Stimulated activated CD4-positive, alpha-beta T cell treated with anti-CD3 and anti-CD28 coated beads, Interleukin-15, amount 100 ng/mL, for 24 hours (primary cell): ENCODE data around the gene MARK3.

Experiments used
- DNase-seq: peaks from one replicate; pipeline ENCODE4 v3.0.0-alpha.2; 2020

Gene MARK3

DNA sequence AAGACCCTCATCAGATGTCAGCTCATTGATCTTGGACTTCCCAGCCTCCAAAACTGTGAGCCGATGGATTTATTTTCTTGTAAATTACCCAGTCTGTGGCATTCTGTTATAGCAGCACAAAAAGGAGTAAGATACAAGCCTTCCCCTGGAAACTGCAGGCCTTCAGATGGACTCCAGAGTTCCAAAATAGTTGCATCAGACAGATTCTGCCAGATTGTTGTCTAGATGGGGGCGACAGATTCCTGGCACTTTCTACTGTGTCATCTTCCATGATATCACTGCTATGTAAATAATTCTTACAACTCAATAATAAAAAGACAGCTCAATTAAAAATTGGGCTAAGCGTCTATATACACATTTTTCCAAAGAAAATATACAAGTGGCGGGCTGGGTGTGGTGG, 17.2 kb upstream of the MARK3 start:
- no peak for DNase-seq

DNA sequence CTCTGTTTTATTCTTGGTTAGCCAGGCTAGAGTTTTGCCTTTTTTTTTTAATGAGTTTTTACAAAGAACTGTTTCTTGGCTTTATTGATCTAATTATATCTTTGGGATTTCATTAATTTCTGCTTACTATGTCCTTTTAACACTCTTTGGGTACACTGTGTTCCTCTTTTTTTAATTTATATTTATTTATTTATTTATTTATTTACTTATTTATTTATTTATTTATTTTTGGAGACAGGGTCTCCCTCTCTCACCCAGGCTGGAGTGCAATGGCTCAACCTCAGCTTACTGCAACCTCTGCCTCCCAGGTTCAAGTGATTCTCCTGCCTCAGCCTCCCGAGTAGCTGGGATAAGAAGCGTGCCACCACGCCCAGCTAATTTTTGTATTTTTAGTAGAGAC, 15.1 kb upstream of the MARK3 start:
- DNase-seq, result no peak

DNA sequence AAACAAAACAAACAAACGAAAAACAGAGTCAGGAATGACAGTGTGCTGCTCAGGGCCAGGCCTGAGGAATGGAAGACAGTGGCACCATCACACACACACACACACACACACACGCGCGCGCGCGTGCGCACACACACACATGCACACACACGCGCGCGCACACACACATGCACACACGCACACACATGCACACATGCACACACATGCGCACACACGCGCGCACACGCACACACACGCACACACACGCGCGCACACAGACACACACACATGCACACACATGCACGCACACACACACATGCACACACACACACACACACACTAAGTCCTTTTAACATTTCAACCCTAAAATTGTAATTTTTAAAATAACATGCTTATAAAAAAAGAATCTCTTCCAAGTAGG, 13.2 kb upstream of the MARK3 start:
- no peak for DNase-seq

DNA sequence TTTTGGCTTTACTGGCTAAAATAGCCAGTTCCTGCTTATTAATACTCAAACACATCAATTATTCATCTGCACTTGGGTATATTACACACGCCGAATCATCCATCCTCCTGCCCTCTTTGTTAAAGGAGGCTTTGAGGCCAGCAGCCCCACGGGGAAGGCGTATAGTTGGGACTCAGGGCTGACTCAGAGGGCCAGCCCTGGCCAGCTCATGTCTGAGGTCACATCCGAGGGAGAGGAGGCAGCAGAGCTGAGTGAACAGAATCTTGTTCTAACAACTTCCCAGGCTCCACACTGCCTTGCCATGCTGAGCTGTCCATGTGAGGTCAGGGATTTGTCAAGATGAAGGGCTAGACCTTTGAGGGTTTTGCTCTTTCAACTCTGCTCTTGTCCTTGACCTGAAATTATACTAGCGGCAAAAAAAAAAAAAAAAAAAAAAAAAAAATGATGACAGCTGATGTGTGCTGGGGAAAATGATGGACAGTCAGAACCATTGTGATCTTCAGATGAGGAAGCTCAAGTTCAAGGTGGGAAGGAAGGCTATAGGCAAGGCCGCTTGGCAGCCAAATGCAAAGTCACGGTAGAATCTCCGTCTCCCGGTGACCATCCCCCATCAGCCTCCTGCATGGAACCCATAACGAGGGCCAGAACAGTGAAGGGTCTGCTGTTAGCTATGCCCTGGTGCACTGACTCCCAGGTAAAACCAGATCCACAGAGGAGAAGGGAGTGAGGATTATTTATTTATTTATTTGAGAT, 12.5 kb upstream of the MARK3 start:
- DNase-seq, result peak; percentile 34

DNA sequence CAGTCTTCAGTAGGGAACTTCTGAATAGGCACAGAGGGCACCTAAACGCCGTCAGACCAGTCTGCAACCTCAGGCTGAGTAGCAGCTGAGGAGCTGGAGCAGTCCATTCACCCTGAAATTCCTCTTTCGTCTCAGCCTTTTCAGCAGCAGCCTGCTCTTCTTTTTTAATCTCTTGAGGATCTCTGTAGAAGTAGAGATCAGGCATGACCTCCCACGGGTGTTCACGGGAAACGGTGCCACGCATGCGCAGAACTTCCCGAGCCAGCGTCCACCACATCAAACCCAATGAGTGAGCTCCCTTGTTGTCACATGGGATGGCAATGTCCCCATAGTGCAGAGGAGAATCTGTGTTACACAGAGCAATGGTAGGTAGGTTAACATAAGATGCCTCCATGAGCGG, 11.1 kb upstream of the MARK3 start:
- no peak for DNase-seq

DNA sequence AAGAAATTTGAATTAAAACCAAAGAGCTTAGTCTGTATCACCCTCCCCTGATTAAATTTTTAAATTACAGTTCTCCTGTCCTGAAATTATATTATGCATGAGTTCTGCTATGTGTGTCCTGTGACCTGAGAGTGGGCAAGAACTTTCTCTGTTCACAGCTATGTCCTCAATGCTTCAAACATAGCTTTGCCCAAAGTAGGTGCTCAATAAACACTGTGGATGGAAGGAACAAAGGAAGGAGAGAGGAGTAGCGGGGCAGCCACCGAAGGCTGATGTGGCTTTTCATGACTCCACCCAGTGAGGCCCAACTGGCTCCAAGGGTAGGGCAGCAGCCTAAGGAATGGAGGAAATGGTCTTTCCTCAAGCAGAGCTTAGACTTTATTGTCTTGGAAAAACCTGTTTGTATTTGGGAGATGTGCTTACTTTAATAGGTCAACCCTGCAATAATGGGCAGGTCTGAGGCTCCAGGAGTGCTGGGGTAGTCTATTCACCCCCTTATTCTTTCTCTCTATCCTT, 7.6 kb upstream of the MARK3 start:
- DNase-seq, result no peak

DNA sequence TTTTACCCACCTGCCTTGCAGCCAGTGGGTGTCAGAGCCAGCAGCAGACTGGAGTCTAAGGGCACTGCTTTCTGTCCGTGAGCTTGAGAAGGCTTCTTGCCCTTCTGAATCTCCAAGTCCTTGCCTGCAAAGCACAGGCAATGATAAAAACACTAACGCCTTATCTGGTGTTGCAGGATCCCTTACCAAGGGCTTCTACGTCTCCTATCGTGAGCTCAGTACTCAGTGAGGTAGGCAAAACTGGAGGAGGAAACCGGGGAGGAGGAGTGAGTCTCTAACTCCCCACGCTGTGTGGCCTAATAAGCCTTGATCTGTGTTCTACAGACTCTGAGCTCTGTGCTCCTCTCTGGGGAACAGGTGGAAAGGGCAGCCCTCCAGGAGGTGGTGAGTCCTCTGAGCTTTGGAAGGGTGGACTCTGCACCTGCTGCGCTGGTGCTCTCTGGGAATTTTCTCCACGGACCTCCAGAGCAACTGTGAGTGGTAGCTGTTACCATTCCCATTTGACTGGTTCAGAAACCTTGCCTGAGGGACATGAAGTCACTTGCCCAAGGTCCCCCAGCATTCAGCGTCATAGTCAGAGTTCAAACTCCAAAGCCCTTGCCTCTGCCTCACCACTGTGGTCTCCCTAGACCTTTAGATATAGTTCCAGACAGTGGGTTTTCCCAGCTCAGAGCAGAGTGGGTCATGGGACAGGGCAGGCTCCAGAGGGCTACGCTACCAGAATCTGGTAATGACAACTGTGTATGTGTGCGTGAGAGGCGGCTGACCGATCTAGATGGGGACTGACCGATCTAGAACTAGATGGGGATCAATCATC, 7.0 kb upstream of the MARK3 start:
- DNase-seq, result no peak

DNA sequence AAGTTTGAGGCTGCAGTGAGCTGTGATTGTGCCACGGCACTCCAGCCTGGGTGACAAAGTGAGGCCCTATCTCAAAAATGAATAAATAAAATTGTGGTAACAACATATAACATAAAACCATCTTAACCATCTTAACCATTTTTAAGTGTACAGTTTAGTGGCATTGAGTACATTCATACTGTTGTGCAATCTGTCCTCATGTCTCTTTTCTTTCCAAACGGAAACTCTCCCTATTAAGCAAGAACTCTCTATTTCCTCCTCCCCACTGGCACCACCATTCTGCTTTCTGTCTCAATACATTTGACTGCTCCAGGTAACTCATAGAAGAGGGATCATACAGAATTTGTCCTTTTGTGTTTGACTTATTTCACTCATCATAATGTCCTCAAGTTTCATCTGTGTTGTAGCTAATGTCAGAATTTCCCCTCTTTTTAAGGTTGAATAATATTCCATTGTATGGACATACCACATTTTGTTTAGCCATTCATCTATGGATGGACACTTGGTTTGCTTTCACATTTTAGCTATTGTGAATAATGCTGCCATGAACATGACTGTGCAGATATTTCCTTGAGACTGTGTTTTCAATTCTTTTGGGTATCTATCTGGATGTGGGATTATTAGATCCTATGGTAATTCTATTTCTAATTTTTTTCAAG, 4.4 kb upstream of the MARK3 start:
- no peak for DNase-seq

DNA sequence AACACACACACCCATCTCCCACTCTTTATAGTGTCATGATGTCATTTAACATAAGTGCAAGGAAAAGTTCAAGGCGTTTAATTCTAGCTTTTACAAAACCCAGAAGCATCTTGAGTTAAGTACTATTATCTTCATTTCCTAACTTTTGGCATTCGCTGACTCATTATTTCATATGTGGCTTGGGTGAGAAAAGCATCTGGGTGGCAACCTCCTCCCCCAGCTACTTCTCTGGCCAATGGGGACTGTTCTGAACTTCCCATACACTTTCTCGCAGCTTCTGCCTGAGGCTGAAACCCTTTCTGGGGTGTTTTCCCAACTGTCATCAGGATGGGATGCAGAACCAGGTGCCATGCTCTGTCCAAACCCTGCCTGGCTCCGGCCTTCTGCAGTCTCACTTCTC, 2.8 kb upstream of the MARK3 start:
- peak; percentile 11 for DNase-seq

DNA sequence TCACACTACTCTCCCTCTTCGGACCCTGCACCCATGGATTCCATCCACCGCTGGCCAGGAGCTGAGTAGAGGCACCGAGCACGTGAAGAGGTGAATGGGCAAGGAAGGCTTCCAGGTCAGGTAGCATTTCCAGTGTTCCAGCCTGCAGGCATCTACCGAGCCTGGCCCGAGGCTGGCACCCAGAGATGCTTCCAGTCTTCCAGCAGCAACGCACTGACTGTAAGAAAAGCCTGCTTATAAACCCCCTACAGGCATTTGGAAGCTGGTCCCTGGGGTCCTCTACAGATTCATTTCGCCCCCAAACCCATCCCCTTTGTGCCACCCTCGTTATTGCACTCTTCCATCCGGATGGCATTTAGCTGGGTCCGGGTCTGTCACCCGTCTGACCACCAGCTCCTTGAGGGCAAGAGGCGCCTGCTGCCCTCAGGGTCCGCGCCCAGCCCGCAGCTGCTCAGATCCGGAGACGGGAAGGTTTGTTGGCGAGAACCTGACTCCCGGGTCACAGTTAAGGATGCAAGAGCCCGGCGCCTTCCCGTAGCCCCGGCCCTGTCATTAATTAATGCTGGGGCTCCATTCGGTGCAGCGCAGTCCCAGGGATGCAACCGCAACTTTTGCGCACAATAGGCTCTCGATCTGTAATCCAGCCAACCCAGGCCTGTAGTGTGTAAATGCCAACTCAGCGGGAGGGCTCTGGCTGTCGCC, 614 bp upstream of the MARK3 start:
- DNase-seq, result no peak

DNA sequence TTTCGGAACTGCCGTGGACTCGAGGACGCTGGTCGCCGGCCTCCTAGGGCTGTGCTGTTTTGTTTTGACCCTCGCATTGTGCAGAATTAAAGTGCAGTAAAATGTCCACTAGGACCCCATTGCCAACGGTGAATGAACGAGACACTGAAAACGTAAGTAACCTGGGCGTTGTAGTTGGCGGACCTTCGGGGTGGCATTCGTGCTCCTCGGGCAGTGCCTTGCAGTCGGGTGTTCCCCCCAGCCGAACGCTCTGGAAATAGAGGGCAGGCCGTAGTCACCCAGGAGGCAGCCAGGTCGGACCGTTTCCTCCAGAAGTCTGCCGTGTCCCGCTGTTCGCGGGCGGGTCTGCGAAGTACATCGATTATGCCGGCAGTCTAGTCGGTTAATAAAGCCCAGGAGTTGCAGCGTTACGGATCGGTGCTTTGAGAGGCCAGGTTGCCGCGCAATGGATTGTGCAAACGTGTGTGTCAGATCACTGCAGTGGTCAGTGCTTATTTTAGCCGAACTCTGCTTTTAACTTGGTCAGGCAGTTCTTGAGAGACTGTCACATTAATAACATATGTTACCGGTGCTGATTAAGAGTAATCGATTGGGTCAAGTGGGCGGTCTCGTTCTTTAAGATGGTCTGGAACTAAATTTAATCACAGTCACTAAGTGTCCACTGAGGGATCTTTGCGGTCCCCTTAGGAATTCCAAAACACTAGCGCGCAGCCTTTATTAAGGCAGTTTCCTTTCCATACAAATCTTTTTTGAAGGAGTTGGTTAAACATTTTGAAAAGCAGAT, 906 bp downstream of the MARK3 start:
- DNase-seq, result peak; percentile 48

DNA sequence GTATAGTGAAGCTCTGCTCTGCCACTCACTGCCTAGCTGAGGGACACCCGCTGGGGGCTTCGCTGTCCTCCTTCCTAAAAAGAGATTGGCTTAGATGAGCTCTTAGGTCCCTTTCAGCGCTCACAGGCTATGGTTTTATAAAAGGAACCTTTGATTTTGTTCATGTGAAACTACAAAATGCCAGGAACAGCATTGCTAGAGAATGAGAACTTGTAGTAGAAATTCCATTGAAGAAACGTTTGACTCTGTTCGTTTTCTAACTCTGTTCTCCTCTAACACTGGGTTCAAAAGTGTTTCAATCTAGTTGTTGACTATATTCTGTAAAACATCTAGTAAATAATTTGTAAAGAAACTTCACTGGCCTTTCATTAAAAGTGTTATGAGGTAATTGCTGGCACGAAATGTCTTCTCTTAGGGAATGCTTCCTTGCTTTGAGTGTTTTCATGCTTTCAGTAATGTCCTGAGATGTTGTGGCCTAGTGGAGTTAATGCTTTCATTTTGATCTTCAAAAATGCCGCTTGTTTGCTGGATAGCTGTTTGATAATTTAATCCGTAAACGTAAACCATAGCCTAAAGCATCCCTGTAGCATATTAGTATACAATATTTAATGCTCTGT, 1.6 kb downstream of the MARK3 start:
- no peak for DNase-seq

DNA sequence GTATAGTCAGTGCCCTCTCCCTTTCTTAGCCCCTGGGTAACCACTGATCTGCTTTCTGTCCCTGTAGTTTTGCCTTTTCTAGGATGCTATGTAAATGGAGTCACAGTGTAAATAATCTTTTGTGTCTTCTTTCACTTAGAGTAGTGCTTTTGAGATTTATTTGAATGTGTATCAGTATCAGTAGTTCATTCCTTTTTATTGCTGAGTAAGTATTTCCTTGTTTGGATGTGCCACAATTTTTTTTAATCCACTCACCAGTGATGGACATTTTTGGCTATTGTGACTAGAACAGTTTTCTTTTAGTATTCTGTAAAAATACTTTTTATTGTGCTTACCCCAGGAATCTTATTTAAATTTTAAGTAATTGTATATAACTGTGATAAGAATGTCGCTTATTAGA, 3.4 kb downstream of the MARK3 start:
- no peak for DNase-seq

DNA sequence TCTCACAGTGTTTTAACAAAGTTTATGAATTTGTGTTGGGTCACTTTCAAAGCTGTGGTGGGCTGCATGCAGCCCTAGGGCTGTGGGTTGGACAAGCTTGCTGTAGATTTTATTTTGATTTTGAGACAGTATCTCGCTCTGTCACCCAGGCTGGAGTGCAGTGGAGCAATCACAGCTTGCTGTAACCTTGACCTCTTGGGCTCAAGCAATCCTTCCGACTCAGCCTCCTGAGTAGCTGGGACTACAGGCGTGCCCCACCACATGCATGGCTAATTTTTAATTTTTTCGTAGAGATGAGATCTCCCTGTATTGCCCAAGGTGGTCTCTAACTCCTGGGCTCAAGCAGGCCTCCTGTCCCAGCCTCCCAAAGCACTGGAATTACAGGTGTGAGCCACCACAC, 5.4 kb downstream of the MARK3 start:
- DNase-seq, result no peak

DNA sequence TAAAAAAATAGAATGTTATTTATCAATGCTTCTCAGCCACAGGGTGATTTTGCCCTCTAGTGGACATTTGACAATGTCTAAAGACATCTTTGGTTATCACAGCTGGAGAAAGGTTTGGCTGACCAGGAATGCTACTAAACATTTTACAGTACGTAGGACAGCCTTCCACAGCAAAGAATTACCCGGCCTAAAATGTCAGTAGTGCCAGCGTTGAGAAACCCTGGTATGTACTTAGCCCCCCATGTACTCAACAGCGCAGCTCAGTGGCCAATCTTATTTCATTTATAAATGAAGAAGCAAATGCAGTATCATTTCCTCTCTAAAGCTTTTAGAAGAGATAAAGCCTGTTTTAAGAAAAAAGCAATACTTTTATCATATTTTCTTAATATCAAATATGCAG, 5.8 kb downstream of the MARK3 start:
- peak; percentile 41 for DNase-seq

DNA sequence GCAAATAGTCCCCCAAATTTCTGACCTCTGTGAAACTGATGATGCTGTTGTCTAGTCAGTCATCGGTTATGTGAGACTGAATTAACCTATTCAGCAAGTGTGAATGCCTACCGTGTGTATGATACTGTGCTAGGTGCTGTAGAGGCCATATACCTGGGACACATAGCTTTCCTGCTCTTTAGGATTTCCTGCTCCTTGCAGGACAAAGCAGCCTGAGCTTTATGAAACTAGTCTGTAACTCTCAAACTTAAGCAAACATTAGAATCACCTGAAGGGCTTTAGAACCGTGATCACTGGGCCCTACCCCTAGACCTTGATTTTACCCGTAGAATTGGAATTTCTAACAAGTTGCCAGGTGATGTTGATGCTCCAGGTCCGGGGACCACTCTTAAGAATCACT, 6.9 kb downstream of the MARK3 start:
- DNase-seq, result no peak

DNA sequence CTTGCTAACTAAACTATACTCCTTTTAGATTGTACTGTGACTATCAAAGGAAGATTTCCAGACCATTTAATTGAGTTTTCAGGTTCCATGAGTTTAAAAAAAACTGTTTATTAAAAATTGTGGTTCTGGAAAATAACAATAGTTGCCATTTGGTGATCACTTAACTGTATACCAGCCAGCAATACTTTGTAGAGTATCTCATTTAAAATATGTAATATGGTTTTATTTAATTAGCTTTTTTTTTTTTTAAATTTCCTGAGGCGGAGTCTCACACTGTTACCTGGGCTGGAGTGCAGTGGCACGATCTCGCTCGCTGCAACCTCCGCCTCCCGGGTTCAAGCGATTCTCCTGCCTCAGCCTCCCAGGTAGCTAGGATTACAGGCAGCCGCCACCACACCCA, 7.4 kb downstream of the MARK3 start:
- no peak for DNase-seq

DNA sequence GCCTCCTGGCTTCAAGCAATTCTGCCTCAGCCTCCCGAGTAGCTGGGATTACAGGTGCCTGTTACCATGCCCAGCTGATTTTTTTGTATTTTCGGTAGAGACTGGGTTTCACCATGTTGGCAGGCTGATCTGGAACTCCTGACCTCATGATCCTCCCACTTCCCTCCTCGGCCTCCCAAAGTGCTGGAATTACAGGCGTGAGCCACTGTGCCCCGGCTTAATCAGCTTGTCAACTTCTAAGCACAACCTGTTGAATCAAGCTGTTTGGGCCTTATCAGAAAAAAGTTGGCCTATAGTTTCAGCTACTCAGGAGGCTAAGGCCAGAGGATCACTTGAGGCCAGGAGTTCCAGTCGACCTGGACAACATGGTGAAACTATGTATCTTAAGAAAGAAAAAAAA, 7.9 kb downstream of the MARK3 start:
- no peak for DNase-seq

DNA sequence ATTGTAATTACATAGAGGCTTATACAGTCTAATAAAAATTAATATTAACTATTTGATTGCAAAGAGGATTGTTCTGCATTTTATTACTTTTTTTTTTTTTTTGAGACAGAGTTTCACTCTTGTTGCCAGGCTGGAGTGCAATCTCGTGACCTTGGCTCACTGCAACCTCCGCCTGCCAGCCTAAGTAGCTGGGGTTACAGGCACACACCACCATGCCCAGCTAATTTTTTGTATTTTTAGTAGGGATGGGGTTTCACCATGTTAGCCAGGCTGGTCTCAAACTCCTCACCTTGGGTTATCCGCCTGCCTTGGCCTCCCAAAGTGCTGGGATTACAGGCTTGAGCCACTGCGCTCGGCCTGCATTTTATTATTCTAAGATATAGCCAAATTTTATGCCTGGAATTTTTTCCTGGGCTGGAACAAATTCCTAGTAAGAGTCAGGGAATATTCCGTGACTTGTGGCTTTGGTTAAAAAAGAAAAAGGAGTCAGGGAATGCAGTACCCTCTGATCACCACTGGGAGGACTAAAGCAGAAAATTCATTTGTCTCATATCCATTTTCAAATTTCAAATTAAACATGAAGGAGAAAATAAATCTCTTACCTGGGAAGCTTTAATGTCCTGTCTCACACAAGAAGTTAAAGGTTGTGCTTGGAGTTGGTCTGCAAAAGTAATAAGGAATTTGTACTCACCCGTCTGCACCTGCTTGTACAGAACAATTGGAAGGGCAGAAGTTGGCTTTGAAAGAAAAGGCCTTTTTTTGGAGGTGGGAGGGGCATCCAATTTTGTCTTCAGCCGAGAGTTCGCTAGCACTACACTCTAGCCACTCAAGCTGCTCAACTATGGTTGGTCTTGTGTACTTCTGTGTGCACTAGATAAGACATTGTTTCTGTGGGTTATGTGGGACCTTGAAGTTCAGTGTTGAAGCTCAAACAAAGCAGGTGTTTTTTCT, 8.7 kb downstream of the MARK3 start:
- DNase-seq, result no peak

DNA sequence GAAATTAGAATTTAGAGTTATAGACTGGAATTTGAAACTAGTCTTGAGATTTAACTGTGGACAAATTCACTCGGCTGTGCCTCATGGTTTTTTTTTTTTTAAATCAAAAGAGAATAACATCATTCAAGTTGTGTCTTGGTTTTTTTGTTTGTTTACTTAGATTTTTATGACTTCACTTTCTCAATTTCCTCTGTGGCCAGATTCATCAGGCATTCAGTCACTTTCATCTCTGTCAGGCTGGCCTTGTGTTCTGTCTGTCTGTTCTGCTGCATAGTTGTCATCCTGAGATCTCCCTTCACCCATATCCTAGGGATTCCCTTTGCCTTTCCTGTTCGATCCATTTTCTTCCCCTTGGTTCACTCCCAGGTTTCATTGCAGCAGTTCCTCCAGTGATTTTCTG, 10.0 kb downstream of the MARK3 start:
- DNase-seq, result no peak

DNA sequence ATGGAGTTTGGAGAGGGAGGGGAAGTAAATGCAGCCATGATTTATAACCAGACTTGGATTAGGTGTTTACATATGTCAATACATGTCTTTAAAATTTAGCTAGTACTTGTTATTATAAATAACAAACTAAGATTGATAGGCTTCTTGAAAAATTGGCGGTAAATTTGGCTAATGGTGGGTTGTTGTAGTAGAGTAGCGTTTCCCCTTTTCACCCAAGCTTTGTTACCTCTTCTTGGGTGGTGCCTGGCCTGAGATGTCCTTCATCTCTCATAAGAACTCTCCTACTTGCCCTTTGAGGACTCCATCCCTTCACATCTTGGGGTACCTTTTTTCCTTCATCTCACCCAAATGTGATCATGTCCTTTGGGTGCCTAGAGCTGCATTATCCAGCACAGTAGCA, 11.2 kb downstream of the MARK3 start:
- no peak for DNase-seq
